Measurements from ENCODE around the gene COL25A1. TPM values are rescaled to one million over a fixed set of nuclear protein-coding genes. Genes with fewer than 3 reads are reported as not detected.

The COL25A1 gene
- total RNA-seq, 4 donors from 2014 or later = 0.14 to 1.6 (median 0.32) TPM; not detected in 1

DNA sequence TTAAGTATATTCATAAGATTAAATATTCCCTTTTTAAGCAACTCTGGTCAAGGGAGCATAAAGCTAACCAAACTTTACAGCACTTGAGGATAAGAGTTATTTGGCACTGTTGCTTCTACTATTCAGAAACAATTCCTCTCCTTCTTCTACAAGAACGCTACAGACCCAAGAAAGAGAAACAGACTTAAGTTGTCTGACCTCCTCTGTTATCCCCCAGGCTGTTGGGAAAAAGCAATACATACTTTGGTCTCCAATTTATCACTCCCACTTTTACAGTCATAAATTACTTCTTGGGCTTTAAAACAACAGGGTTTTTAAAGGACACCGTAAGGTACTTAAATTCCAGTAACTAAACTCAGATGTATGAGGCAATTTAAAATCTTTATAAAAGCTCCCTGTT is 147.4 kb downstream of the COL25A1 start:
- Histone ChIP-seq H3K27ac (no peak overlapping the region), H3K4me1 (no peaks in the 10 kb centered on the region), H3K4me3 (no peak overlapping the region), H3K36me3 (no peaks in the 10 kb centered on the region), H3K9me3 (no peaks in the 10 kb centered on the region), H3K27me3 (no peaks in the 10 kb centered on the region)
- 62 to 74% methylated on average over 2 of the region's 2 CpGs for WGBS, 2 donors (ENCODE audit: low coverage in 1 of 2)
- intact Hi-C loops (cut with DNase I; ENCODE audit: low total_unique reads) = no loop called here
- TF ChIP-seq EP300 (IDR thresholded peaks at IDR 0.05; ENCODE audit: low read depth) (no peak), POLR2A (IDR thresholded peaks at IDR 0.05) (no peak), POLR2AphosphoS5 (IDR thresholded peaks at IDR 0.05) (no peak)
- TF ChIP-seq, protein P1, sequence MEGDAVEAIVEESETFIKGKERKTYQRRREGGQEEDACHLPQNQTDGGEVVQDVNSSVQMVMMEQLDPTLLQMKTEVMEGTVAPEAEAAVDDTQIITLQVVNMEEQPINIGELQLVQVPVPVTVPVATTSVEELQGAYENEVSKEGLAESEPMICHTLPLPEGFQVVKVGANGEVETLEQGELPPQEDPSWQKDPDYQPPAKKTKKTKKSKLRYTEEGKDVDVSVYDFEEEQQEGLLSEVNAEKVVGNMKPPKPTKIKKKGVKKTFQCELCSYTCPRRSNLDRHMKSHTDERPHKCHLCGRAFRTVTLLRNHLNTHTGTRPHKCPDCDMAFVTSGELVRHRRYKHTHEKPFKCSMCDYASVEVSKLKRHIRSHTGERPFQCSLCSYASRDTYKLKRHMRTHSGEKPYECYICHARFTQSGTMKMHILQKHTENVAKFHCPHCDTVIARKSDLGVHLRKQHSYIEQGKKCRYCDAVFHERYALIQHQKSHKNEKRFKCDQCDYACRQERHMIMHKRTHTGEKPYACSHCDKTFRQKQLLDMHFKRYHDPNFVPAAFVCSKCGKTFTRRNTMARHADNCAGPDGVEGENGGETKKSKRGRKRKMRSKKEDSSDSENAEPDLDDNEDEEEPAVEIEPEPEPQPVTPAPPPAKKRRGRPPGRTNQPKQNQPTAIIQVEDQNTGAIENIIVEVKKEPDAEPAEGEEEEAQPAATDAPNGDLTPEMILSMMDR (IDR thresholded peaks at IDR 0.05) = no peak
- in situ Hi-C loops (cut with MboI; ENCODE audit: low pct_ligation_motif_present in 1 of 4, low pct_unique_long_range_greater_than_20kb in 1 of 4, low sequenced_read_pairs in 3 of 4) = no loop called here
- no peak for DNase-seq

DNA sequence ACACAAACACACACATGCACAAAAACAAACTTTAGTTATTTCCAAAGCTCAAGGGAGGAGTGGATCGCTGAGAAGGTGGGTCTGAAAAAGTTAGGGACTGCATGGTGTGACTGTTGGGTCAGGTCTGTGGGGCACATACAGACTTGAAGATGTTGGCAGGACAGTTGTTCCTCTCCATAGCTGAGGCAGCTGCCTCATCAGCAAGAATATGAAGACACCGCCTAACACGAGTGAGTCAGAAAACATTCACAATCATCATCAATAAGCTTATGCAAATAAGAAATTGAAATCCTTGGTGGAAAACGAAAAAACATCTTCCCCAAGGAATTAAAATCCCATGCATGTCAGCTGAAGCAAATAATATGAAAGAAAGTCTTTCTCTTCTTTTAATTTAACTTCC is 148.0 kb downstream of the COL25A1 start:
- Histone ChIP-seq H3K4me3 (no peak overlapping the region), H3K27ac (no peak overlapping the region), H3K9me3 (no peaks in the 10 kb centered on the region), H3K27me3 (no peaks in the 10 kb centered on the region), H3K4me1 (no peaks in the 10 kb centered on the region), H3K36me3 (no peaks in the 10 kb centered on the region)
- intact Hi-C loops (cut with DNase I; ENCODE audit: low total_unique reads) (no loop called here), in situ Hi-C loops (cut with MboI; ENCODE audit: low pct_ligation_motif_present in 1 of 4, low pct_unique_long_range_greater_than_20kb in 1 of 4, low sequenced_read_pairs in 3 of 4) (no loop called here)
- TF ChIP-seq EP300 (IDR thresholded peaks at IDR 0.05; ENCODE audit: low read depth) = no peak
- TF ChIP-seq, protein P1 (IDR thresholded peaks at IDR 0.05) = no peak
- no peak for TF ChIP-seq POLR2AphosphoS5 (IDR thresholded peaks at IDR 0.05)
- no peak for TF ChIP-seq POLR2A (IDR thresholded peaks at IDR 0.05)
- DNase-seq = no peak
- WGBS, 2 donors (ENCODE audit: low coverage in 1 of 2) = 63 to 64% methylated on average over 4 of the region's 4 CpGs

DNA sequence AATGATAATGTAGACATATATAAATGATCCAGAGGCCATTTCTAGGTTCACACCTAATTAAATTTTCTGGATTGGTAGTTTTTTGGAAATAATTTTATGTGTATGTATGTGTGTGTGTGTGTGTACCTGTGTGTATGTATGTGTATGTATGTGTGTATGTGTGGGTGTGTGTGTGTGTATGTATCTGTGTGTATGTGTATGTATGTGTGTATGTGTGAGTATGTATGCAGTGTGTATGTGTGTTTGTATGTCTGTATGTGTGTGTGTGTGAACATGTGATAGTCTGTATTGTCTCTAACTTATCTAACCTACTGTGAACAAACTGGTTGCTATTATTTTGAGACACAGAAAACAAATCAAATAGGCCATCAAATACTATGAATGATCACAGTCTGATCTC is 152.6 kb downstream of the COL25A1 start:
- Histone ChIP-seq H3K27ac (no peak overlapping the region), H3K36me3 (no peaks in the 10 kb centered on the region), H3K4me3 (no peak overlapping the region), H3K27me3 (no peaks in the 10 kb centered on the region), H3K4me1 (no peaks in the 10 kb centered on the region), H3K9me3 (no peaks in the 10 kb centered on the region)
- TF ChIP-seq POLR2A (IDR thresholded peaks at IDR 0.05) (no peak), POLR2AphosphoS5 (IDR thresholded peaks at IDR 0.05) (no peak), EP300 (IDR thresholded peaks at IDR 0.05; ENCODE audit: low read depth) (no peak)
- TF ChIP-seq, protein P1 (IDR thresholded peaks at IDR 0.05) = no peak
- no peak for DNase-seq
- in situ Hi-C loops (cut with MboI; ENCODE audit: low pct_ligation_motif_present in 1 of 4, low pct_unique_long_range_greater_than_20kb in 1 of 4, low sequenced_read_pairs in 3 of 4) = no loop called here
- intact Hi-C loops (cut with DNase I; ENCODE audit: low total_unique reads) = no loop called here

DNA sequence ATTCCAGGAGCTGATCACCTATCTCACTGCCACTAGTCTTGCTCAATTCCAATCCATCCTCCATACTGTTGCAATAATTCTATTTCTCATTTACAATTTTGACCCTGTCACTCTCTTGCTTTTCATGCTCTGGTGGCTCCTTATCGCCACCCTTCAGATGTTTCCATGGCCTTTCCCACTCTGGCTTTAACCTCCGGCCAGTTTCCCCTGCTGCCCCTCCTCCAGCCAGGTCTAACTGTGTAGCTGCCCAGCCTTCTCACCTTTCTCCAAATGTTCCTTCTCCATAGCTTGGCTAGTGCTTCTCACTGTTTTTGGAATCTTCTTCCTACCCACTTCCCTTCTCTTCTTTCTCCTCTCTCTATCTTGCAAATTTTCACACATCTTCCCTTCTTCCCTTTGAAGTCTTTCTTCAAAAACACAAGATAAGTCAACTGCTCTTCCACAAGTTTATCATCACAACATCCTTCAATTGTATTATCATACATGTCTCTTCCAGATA is 153.8 kb downstream of the COL25A1 start:
- Histone ChIP-seq H3K27me3 (no peaks in the 10 kb centered on the region), H3K9me3 (no peaks in the 10 kb centered on the region), H3K4me1 (no peaks in the 10 kb centered on the region), H3K27ac (no peak overlapping the region), H3K4me3 (no peak overlapping the region), H3K36me3 (no peaks in the 10 kb centered on the region)
- WGBS, 2 donors (ENCODE audit: low coverage in 1 of 2) = 86 to 100% methylated on average over 2 of the region's 2 CpGs
- in situ Hi-C loops (cut with MboI; ENCODE audit: low pct_ligation_motif_present in 1 of 4, low pct_unique_long_range_greater_than_20kb in 1 of 4, low sequenced_read_pairs in 3 of 4) (no loop called here), intact Hi-C loops (cut with DNase I; ENCODE audit: low total_unique reads) (no loop called here)
- no peak for DNase-seq
- TF ChIP-seq POLR2AphosphoS5 (IDR thresholded peaks at IDR 0.05) (no peak), EP300 (IDR thresholded peaks at IDR 0.05; ENCODE audit: low read depth) (no peak)

DNA sequence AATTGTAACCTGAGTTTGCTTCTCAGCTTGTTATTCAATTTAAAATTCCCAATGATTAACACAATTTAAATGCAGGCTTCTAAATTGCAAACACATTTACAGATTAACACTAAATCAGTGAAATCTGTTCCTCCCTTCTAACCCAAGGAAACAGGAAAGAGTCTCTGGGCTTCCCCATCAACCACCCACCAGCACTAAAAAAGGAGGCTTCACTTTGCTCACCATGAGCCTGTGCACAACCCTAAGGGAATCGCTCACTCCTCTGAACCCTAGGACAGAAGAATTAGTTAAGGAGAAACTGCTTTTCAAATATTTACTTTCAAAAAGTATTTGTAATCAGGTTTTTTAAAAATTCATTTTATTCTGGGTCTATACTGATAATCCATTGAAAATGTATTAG is 155.3 kb downstream of the COL25A1 start:
- no peaks in the 10 kb centered on the region for H3K27me3 ChIP-seq
- WGBS, 2 donors (ENCODE audit: low coverage in 1 of 2) = 61 to 92% methylated on average over 1 of the region's 1 CpG
- TF ChIP-seq POLR2AphosphoS5 (IDR thresholded peaks at IDR 0.05) (no peak), POLR2A (IDR thresholded peaks at IDR 0.05) (no peak), EP300 (IDR thresholded peaks at IDR 0.05; ENCODE audit: low read depth) (no peak)
- in situ Hi-C loops (cut with MboI; ENCODE audit: low pct_ligation_motif_present in 1 of 4, low pct_unique_long_range_greater_than_20kb in 1 of 4, low sequenced_read_pairs in 3 of 4) (no loop called here), intact Hi-C loops (cut with DNase I; ENCODE audit: low total_unique reads) (no loop called here)
- H3K27ac ChIP-seq = no peak overlapping the region
- H3K4me1 ChIP-seq = no peaks in the 10 kb centered on the region
- no peaks in the 10 kb centered on the region for H3K9me3 ChIP-seq
- DNase-seq = no peak
- H3K36me3 ChIP-seq = no peaks in the 10 kb centered on the region
- H3K4me3 ChIP-seq = no peak overlapping the region
